ENCODE data around the gene MAPK6.

Gene MAPK6

DNA sequence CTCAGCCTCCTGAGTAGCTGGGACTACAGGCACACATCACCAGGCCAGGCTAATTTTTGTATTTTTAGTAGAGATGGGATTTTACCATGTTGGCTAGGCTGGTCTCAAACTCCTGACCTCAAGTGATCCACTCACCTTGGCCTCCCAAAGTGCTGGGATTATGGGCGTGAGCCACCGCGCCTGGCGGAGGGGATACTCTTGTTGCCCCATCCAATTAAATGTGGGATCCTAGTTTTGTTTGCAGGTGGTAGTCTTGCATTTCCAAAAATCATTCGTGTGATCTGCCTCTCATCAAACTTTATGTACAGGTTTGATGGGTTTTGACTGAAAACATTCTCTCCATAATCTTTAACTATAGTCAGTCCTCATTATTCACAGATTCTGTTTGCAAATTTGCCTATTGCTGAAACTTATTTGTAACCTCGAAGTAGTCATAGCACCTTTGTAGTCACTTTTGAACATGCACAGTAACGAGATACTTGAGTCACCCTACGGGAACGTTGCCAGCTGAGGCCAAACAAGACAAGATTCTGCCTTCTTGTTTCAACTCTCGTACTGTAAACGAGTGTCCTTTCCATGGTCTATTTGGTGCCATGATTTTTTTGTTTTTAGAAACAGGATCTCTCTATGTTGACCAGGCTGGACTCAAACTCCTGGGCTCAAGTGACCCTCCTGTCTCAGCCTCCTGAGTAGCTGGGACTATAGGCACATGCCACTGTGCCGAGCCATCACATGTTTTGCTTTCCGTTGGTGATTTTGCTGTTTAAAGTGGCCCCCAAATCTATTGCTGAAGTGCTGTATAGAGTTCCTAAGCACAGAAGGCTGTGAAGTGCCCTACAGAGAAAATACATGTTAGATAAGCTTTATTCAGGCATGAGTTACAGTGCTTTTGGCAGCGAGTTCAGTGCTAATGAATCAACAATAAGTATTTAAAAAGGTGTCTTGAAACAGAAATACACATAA is 8.1 kb upstream of the MAPK6 start:
- no peak for FAIRE-seq

DNA sequence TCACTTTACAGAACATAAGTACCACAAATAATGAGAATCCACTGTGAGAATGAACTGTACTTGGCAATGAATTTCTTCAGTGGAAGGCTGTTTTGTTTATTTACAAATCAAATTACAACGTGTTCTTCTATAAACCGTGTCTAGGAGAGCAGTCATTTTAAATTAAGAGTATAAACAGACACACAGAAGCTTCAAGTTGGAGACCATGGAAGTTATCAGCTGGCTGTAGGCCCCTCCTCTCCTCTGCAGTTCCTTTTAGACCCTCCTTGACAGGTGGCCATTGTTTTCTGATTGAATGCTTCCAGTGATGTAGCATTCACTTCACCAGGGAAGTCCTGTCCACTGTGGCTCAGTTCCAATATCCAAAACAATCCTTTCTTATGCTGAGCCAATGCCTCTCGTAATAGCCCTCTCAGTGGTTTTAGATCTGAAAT is 7.3 kb upstream of the MAPK6 start:
- FAIRE-seq: no peak

GRCh38 chr15:52012210-52012609 is 6.8 kb upstream of the MAPK6 start:
- FAIRE-seq: no peak

GRCh38 chr15:52013151-52013791 is 5.7 kb upstream of the MAPK6 start:
- no peak for FAIRE-seq

- FAIRE-seq: no peak
These were observed 4.4 kb upstream of the MAPK6 start for GRCh38 chr15:52014616-52015015.

DNA sequence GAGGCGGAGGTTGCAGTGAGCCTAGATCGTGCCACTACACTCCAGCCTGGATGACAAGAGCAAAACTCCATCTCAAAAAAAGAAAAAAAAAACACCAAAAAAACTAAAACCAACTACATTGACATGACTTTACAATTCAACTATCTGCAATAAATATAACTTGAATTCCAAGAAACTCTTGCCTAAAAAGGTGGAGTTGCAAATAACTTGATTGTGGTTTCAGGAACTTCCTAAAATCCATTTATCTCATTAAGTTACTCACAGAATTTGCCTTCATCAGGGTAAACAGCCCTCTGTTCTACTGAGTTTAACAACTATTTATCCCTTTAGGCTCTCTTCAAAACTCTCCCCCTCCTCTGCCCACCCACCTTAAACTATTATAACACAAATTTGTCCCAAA is 2.7 kb upstream of the MAPK6 start:
- FAIRE-seq: no peak

- no peak for FAIRE-seq
These were observed 775 bp upstream of the MAPK6 start for GRCh38 chr15:52018244-52018643.

DNA sequence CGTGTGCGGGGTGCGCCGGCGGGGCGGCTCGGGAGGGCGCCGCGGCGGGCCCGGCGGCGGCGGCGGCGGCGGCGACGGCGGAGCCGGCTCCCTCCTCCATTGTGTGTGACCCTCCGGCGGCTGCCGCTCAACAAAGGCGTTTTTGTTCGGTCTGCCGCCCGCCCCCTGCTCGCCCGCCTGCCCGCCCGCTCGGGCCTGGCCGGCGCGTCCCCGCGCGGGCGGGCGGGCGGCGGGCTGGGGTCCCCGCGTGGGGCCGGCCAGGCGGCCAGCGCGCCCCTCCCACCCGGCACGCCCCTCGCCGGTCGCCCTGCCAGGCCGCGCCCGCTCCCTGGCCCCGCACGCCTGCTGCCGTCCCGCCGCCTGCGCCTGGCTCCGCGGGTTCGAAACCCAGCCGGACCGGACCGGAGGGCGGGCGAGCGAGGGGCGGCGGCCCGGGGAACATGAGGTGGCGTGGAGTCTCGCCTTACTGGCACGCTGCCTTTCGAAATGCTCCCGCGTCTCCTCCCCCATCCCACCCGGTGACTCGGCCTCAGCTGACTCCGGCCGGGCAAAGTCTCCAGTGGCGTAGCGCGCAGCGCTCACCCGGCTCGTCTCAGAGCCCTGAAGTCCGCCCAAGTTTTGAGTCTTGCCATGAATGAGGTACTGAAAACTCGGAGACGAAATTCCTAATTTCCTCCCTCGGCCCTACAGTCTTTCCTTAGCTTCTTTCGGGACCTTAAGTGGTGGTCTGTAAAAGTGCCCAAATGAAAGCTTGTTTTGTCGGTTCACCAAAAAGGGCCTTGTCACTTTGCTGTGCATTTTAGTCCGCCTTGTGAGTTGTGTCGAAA is 588 bp downstream of the MAPK6 start:
- FAIRE-seq: no peak

GRCh38 chr15:52020221-52021085 is 1.4 kb downstream of the MAPK6 start:
- no peak for FAIRE-seq

DNA sequence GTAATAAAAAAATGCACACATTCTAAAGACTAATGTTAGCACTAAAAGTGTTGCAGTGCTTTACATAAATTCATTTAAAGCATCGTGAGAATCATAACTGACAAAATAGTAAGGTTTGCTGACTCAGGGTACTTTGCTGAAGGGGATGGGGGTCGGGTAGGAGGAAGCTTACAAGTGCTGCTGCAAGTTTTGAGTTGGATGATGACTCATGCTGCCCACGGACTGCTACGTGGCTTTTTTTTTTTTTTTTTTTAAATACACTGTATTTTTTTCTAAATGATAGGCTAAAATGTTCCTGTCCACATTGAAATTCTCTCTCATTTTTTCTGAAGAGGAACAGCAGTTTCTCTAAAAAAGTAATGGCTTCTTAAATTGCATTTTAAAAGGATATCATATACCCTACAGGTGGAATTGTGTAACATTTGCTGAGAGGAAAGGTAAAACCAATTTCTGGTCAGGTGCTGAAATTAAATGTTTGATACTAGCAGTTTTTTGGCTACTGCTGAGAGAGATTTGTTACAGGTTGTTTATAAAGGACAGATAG is 2.2 kb downstream of the MAPK6 start:
- no peak for FAIRE-seq

DNA sequence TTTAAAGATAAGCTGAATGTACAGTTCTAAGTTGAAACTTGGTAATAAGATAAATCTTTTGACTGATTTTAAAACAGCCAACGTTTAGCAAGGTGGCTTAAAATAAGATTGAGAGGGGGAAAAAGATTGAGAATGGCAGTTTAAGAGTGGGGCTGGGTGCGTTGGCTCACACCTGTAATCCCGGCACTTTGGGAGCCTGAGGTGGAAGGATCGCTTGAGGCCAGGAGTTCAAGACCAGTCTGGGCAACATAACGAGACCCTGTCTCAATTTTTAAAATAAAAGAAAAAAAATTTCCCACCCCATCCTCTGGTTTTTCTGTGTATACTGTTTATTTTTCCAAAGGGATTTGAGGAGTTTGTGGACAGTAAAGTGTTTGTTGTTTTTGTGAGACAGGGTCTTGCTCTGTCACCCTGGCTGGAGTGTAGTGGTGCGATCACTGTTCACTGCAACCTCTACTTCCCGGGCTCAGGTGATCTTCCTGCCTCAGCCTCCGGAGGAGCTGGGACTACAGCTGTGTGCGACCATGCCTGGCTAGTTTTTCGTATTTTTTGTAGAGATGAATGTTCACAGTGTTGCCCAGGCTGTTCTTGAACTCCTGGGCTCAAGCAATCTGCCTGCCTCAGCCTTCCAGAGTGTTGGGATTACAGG is 3.0 kb downstream of the MAPK6 start:
- no peak for FAIRE-seq

DNA sequence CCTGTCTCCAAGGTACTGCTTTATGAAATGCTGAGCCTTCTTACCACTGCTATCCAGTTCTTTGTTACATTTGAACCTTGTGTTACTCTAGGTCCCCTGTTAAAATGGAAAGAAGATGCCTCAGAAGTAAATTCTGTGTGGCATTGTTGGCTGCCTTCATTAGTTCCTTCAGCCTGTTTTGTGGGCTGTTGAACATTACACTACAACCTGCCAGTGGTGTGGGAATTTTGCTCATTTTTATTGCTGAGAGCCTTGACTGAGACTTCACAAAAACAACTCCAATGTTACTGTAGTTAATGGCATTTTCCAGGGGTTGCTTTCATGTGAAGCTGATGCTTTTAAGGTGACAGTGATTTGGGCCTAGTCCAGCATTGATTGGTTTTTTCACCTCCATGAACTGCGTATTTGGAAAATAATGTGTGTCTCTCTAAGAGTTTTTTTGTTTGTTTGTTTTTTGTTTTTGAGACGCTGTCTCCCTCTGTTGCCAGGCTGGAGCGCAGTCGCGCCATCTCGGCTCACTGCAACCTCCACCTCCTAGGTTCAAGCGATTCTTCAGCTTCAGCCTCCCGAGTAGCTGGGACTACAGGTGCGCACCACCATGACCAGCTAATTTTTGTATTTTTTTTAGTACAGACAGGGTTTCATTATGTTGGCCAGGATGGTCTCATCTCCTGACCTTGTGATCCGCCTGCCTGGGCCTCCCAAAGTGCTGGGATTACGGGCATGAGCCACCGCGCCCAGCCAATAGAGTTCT is 4.3 kb downstream of the MAPK6 start:
- FAIRE-seq: no peak

DNA sequence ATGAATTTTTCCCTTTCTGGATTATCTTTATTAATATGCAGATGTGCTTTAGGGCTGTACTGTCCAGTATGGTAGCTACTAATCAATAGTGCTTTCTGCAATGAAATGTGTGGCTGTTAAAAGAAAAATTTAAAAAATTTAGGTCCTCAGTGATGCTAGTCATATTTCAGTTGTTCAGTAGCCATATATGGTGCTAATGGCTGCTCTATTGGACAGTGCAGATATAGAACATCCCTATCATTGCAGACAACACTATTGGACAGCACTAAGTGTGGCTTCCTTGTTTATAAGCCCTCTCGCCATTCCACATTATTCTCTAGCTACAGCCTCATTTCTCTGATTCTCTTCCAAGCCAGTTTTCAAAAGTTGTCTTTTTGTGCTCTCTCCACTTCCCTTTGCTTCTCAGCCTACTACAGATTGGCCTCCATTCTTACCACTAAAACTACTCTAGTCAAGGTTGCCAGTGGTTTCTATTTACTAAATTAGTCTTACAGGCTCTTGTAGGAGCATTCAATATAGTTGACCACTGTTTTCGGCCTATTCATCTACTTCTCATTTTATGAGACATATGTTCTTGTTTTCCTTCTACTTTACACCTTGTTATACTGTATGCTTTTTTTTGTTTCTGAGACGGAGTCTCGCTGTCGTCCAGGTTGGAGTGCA is 9.5 kb downstream of the MAPK6 start:
- no peak for FAIRE-seq

GRCh38 chr15:52030010-52030409 is 11.0 kb downstream of the MAPK6 start:
- no peak for FAIRE-seq

- no peak for FAIRE-seq
These were observed 12.5 kb downstream of the MAPK6 start for GRCh38 chr15:52031556-52031955.

- FAIRE-seq: no peak
These were observed 19.0 kb downstream of the MAPK6 start for GRCh38 chr15:52037889-52038505.

DNA sequence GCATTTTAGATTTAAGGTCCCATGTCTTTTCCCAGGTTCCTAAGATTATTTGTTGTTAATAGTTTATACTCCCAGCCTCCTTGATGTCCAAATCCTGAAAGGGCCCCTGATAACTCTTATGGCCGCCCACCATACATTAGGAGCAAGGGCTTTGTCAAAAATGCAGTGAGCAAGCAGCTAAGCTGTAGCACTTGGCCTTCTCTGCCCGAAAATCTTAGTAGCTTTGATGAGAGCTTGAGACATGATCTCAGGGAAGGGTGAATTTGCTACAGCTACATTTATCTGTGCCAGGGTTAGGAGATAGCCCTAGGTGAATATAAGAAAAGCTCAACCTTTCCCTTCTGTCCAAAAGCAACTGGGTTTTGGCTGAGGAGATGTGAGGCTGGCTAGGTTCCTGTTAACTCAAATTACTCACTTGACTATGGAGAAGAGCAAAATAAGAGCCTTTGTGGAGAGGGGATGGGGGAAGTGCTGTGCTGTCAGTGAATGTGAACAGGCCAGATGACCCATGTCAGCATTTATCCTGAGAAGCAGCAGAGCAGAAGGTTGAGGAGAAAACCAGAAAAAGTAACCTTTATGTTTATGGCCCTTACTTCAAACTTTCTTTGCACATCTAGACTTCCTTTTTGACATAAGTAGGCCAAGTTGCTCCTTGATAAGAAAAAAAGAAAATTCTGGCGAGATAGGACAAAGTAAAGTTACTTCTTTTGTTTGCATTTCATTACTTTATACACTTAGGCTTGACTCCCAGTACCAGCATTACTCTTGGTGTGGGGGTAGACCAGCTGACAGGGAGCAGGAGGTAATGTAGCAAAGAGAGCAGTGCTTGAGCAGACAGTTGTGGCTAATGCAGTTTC is 21.1 kb downstream of the MAPK6 start:
- no peak for FAIRE-seq

DNA sequence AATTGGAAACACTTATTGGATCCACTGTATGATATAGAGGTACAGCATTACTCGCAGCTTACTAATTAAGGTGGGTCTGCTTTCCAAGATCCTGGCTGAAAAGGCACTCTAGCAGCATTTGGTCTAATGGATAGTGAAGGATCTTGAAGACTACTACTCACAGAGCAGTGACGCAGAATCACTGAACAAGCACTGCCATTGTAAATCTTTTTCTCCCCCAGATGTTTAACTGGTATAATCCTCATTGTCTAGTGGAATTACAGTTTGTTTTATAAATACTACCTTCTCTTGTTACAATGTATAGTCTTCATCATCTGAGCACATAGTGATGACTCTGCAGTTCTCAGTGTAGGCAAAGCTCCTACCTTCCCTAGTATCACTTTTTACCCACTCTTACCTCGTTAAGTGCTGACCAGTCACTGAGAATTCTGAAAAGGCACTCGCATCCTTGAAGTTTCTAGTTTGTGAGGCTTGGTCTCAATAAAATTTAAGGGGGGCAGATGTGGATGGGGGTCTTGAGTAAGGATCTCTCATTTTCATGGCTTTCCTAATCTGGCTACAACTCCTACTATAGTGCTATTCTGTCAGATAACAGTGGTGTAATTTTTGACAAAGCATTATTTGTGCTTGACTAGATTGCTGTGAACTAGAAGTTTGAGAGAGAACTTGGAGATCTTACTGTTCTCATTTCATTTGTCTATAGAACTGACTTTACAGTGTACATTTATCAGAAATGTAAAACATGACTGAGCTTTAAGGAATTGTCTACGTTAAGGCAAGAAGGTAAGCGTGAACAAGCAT is 23.2 kb downstream of the MAPK6 start:
- FAIRE-seq: no peak

Measured in A204.1 (cell line).